HG03571 (cell line): ENCODE measurements around the gene RAB29.
"Not testable (repeated sequence)": the region's sequence is repeated elsewhere in the genome, so short reads cannot be mapped to it uniquely, and the experiment has no call there.

Source experiments
- ATAC-seq: cut with Tn5 transposase; IDR thresholded peaks from one replicate; pipeline ENCODE4 v1.9.1; 2021; ENCODE audit not compliant: unreplicated experiment

Gene RAB29

DNA sequence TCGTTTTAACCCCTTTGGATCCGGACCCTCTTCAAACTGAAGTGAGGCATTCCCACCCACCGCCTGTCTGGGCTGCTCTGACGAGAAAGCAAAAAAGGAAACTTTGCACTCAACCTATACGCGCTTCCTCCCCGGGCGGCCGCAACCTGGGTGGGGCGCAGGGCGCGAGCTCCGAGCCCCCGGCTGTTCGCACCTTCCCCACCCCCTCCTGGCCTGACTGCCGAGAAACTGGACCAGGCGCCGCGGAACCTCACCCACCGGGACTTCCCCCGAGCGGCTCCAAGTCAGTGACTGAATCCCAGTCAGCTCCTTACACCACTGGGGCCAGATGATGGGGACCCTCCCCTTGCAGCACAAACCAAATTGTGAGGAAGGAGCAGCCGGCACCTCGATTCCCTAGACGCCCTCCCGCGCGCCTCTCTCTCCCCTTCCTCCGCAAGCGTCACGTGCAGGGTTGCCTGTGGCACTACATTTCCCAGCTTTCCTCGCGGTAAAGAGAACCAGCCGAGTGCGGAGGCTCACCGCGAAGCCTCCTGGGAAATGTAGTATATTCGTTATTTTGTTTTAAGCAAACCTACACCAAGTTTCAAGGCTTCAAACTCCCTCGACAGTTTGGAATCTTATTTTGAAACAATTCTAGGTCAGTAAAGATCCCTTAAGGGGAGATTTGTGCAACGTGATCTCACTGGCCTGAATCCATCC is at the start of gene RAB29:
RAB29 (minus strand) TSS at position 468 of the 702 bp plus-strand sequence. CDS start 526 bp downstream, outside the sequence.
- peak; percentile 65 for ATAC-seq

GRCh38 chr1:205824180-205824579 is 48.9 kb upstream of the RAB29 start:
- no peak for ATAC-seq

GRCh38 chr1:205823260-205823659 is 48.0 kb upstream of the RAB29 start:
- ATAC-seq = not testable (repeated sequence)

GRCh38 chr1:205822397-205822796 is 47.1 kb upstream of the RAB29 start:
- no peak for ATAC-seq

DNA sequence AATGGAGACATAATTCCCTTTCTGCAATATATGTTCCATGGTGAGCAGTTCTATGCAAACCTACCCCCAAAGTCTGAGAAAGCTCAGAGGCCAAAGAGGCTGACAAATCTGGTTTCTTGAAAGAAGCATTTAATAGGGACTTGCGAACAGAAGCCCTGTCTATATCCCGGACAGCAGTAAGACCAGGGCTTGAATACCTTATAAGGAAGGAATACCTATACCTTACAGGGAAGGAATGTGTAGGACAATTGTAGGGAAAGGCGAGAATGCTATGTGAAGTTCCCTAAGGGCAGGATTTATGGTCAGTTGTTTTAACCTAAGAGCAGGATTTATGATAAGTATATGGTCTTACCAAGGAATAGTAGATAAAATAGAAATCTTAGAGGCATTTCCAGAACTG is 42.7 kb upstream of the RAB29 start:
- no peak for ATAC-seq

DNA sequence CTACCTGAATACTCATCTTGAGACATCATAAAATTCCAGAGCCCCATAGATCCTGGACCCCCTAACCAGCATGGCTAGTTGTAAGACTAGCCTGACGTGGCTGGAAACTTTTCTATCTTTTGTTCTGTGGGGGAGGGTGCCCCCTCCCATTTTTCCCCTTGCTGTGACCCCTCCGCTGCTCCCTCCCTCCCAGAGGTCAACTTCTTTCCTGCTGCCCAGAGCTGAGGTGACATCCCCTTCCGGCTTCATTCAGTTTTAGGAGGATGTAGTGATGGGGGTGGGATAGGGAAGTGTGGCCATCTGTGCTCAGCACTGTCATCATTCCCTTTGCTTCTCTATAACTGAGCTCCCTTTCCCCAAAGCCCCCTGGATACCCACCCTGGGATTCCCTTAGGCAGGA is 42.1 kb upstream of the RAB29 start:
- ATAC-seq = no peak

- ATAC-seq = no peak
Measured at GRCh38 chr1:205813755-205814058, 38.4 kb upstream of the RAB29 start.

- peak; percentile 88 for ATAC-seq
Measured at GRCh38 chr1:205812878-205813754, 37.8 kb upstream of the RAB29 start, which contains the start of gene SLC41A1. Gene SLC41A1 (minus strand): TSS chr1:205813198. CDS start chr1:205810441, 2,757 bp downstream.

DNA sequence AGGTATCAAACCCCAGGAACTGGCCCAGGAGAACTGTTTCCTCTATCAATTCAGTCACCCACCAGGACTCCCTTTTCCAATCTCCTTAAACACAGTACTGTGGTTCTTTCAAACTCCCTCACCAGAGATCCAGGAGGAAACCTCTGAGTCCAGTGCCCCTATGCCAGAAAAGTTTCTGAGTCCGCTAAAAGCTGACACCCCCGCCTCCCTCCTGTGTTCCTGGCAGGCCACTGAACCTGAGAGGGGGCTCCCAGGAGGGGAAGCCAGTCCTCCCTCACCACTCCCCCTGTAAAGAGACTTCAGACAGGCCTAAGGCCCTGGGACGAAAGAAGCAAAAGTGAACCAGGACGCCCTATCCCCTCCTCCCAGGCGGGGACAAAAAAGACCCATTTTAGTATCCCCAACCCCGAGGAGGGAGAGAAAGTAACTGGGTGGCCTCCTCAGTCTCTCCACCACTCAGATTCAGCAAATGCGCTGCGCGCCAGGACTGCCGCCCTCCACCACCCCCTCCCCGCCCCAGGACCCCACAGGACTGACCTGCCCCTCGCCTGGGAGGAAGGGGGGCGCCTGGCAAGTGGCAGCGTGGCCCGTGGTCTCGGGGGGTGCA is 37.1 kb upstream of the RAB29 start:
- no peak for ATAC-seq

DNA sequence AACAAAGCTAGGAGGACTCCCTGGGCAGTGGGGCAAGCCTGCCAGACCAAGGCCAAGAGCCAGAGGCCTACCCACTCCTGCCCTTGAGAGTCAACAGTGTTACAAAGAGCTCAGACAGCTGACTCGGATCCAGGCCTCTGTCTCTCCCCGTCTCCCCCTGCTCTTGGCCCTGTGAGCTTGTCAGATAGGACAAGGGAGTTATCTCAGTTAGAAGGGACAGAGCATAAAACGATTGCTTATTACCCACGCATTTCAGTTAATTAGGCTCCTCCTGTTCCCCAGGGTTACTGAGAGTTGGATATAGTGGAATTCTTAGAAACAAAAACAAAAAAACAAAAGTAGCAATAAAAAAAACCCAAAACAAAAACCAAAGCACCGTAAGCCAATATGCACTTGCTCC is 36.4 kb upstream of the RAB29 start:
- ATAC-seq = no peak

- no peak for ATAC-seq
Measured at GRCh38 chr1:205810448-205811157, 35.3 kb upstream of the RAB29 start.

DNA sequence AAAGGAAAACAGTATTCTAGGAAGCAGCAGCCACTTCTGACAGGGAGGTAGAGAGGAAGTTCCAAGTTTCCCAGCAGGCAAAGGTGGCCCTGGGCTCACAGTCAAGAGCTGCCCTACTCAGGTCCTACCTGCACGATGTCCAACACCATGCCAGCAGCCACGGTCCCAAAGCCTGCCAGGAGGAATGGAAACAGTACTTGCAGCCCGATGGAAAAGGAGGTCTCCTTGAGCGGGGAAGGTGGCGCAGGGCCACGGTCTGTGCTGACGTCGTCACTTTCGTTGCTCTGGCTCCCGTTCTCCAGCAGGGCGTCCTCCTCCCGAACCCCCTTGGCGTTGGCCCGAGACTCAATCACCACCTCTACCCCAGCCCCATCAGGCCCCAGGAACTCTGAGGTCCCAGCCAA is 34.7 kb upstream of the RAB29 start:
- no peak for ATAC-seq

DNA sequence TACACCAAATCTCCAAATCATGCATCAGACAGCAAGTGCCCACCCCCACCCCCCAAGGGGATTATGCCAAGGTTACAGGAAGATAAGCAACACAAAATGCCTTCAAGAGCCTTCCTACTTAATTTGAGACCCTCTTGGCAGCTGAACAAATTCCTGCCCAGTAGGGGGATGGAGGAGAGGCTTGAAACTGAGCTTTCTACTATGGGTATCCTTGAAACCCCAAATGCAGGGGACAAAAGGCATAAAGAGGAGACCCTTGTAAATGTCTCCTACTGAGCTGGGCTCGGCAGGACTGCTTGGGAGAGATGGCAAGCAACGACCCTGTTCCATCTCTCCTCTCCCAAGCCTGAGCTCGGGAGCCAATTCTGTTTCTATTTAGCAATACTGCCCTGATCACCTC is 34.2 kb upstream of the RAB29 start:
- no peak for ATAC-seq

DNA sequence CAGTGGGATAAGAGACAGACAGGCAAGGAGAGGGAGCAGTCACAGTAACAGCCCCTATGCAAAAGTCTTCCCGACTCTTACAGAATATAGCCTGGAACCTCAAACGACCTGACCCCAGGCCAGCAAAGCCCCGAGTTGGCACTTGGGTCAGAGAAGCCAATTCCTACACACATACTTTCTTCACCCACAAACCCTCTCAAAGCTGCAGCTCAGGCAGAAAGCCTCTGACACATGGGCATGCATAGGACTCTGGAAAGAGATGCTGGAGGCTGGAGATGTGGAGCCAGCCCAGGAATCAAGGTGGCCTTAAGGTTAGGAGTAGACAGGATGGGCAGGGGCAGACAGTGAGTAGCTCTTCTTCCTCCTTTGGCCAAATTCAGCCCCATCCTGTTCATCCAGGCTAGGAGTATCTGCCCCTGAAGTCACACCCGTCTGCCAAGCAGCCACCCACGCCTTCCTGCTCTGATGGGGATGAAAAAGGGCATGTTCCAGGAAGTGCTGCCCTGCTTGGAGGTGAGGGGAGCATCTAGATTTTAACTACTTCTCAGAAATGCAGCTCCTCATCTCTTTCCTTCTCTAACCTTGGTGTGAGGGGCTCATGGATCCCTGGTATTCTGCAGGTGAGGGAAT is 29.9 kb upstream of the RAB29 start:
- no peak for ATAC-seq

DNA sequence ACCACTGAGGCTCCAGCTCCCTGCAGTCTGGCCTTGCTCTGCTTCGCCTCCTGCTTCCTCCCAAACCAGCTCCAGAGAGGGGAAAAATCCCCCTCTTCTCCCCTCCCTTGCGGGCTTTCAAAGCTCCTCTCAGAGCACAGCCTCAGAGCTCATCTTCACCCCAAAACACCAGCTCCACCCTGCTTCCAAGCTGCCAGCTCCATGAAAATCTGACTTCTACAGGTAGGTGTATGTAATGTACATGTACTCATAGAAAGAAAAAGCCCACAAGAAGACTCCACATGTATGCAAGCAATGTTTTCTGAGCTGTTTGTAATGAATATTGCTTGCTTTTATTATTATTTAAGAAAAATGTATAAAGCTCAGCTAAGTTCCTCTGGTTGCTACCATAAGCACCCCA is 29.3 kb upstream of the RAB29 start:
- ATAC-seq = no peak

DNA sequence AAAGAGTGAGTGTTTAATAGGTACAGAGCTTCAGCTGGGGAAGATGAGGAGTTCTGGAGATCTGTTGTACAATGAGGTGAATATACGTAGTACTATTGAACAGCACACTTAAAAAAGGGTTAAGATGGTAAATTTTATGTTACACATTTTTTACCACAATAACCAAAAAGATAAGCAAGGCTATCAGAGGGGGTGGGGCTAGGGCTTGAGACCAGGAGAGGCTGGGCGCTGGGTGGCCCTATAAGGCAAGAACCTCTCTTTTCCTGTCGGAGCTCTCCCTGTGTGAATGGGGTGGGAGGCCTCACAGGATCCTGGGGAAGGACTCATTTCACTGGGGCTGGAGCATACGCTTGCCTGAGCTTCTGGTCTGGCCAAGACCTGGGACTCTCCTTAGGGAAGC is 28.7 kb upstream of the RAB29 start:
- no peak for ATAC-seq

DNA sequence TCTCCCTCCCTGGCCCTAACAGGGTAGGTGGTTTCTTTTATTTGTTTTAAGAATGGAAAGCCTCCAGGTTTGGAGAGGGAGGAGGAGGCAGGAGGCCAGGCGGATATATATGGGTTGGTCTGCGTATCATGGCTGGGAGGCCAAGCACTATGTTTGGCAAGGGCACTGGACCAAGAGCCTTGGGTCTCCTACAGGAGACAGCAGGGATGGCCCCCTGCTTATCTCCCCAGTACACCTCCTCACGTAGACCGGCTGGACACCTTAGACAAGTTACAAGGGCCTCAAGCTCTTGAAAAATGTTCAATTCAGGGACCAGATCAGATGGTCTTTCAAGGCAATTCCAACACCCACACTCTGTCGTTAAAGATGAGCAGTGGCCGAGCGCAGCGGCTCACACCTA is 26.8 kb upstream of the RAB29 start:
- no peak for ATAC-seq

DNA sequence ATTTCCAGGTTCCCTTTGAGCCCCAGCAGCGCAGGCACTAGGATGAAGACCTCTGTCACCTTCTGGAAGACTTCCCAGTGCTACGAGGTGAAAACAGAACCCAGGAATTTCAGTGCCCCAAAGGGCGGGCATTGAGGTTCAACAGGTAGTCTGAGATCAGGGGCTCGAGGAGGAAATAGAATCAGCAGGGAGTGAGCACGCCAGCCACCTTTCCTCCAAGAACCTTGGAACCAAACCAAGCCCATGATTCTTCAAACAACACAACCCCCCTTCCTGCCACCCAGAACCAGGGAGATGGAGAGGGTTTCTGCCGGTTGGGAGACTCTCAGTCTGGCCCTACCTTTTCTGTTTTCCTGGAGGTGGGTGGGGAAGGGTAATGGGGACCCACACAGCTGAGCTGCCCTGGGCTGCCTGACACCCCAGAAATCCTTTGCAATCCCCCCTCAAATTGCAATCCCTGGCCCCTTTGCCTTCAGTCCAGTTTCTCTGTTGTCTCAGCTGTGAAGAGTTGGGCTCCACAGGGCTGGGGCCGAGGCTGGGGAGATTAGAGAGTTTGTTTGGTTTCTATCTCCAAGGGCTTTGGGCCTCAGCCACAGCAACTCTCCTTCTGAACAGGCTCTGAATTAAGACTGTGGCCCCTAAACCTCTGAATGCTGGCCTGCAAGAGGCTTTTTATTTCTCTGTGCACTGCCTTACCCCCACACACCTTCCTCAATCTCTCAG is 25.9 kb upstream of the RAB29 start:
- ATAC-seq = no peak

GRCh38 chr1:205800427-205800826 is 25.1 kb upstream of the RAB29 start:
- no peak for ATAC-seq

- ATAC-seq = no peak
Measured at GRCh38 chr1:205798577-205798976, 23.3 kb upstream of the RAB29 start.
